HCT116 (cell line): Measurements from ENCODE around the gene DLX4. TPM values are rescaled to one million over a fixed set of nuclear protein-coding genes. Genes with fewer than 3 reads are reported as not detected.

Experiments used
- ATAC-seq: fragments of 200-7000 bp; cut with Tn5 transposase; 2 replicates; pipeline ENCODE4 v1.9.1; 2020; ENCODE audit warnings: mild to moderate bottlenecking, moderate library complexity
- BruUV-seq: library from RNA; stranded (reverse); fragments of 400-500 nt; replicated peaks from 2 replicates; lab custom pipeline; 2021; lab: Mats Ljungman, UMichigan
- CTCF ChIA-PET: fragments of 300-600 bp; sonication (Branson Sonifier 250); formaldehyde crosslinking; loops from one replicate; lab custom pipeline; 2021; ENCODE audit warnings: antibody characterized with exemption; lab: Charles Lee
- POLR2A ChIA-PET: fragments of 300-600, 350-600 bp; sonication (Branson Sonifier 250); formaldehyde crosslinking; loops from one replicate; lab custom pipeline; 2021; ENCODE audit warnings: antibody characterized with exemption; lab: Charles Lee
- RAD21 ChIA-PET, 2 experiments: fragments of 300-600 bp; sonication (Branson Sonifier 250); formaldehyde crosslinking; loops; one replicate each; lab custom pipeline; 2023; ENCODE audit warnings: low total read pairs in 2 of 2; ENCODE audit not compliant: uncharacterized antibody in 2 of 2, unreplicated experiment in 2 of 2, low non-redundant PET in 1 of 2; lab: Charles Lee
- DNase-seq: peaks from one replicate; pipeline ENCODE4 v3.0.0-alpha.2; 2010; ENCODE audit warnings: low read depth, low spot score
- H2AFZ ChIP-seq: fragments of 200-600 bp; shearing (Covaris generic), sonication (generic); 2 replicates; pipeline ENCODE4 v1.6.1; 2017; ENCODE audit warnings: low read depth, mixed run types, mixed read lengths, antibody characterized with exemption, low read length; ENCODE audit not compliant: poor library complexity, severe bottlenecking
- H3K27ac ChIP-seq: 2 replicates; pipeline ENCODE4 v1.5.1; 2012; ENCODE audit warnings: low read depth, low read length
- H3K27me3 ChIP-seq: fragments of 200-600 bp; sonication (generic); 2 replicates; pipeline ENCODE4 v1.6.1; 2016; ENCODE audit warnings: mixed run types, low read length, mixed read lengths; ENCODE audit not compliant: insufficient read depth
- H3K36me3 ChIP-seq, 2 experiments: fragments of 200-500 bp in 1 of 2; fragments of 200-600 bp in 1 of 2; sonication (Bioruptor generic) in 1 of 2; sonication (generic) in 1 of 2; 2 replicates each; pipeline versions ENCODE4 v1.5.1 to v1.6.1; 2014 to 2016; ENCODE audit warnings: low read length in 2 of 2, inconsistent platforms in 1 of 2, mixed read lengths in 1 of 2, mixed run types in 1 of 2; ENCODE audit not compliant: insufficient read depth in 2 of 2, control insufficient read depth in 1 of 2
- H3K4me1 ChIP-seq, 2 experiments: fragments of 200-600 bp in 1 of 2; sonication (generic) in 1 of 2; 2 replicates each; pipeline versions ENCODE4 v1.5.1 to v1.6.1; 2012 to 2017; ENCODE audit warnings: low read length in 2 of 2, inconsistent platforms in 1 of 2, mild to moderate bottlenecking in 1 of 2, mixed read lengths in 1 of 2, mixed run types in 1 of 2, moderate library complexity in 1 of 2; ENCODE audit not compliant: insufficient read depth in 2 of 2, control insufficient read depth in 1 of 2
- H3K4me2 ChIP-seq: fragments of 200-600 bp; sonication (generic); 2 replicates; pipeline ENCODE4 v1.6.1; 2017; ENCODE audit warnings: mixed run types, low read length, mixed read lengths
- H3K4me3 ChIP-seq, 2 experiments: fragments of 200-600 bp in 1 of 2; sonication (generic) in 1 of 2; replicated peaks in 1 of 2; 2 replicates each; pipeline ENCODE4 v1.5.1; 2011 to 2016; ENCODE audit warnings: low read length in 2 of 2, control low read depth in 1 of 2, low read depth in 1 of 2, mild to moderate bottlenecking in 1 of 2, mixed read lengths in 1 of 2, mixed run types in 1 of 2
- H3K79me2 ChIP-seq: fragments of 200-600 bp; sonication (generic); 2 replicates; pipeline ENCODE4 v1.6.1; 2017; ENCODE audit warnings: mild to moderate bottlenecking, mixed run types, low read length, moderate library complexity, mixed read lengths; ENCODE audit not compliant: insufficient read depth
- H3K9ac ChIP-seq: fragments of 200-600 bp; sonication (generic); 2 replicates; pipeline ENCODE4 v1.6.1; 2016; ENCODE audit warnings: low read length, mixed read lengths
- H3K9me2 ChIP-seq: fragments of 200-600 bp; sonication (generic), shearing (Covaris generic); 2 replicates; pipeline ENCODE4 v1.6.1; 2017; ENCODE audit warnings: mixed run types, mild to moderate bottlenecking, moderate library complexity; ENCODE audit not compliant: insufficient read depth
- H3K9me3 ChIP-seq, 2 experiments: fragments of 200-500 bp in 1 of 2; fragments of 200-600 bp in 1 of 2; sonication (Bioruptor generic) in 1 of 2; sonication (generic) in 1 of 2; 2 replicates each; pipeline ENCODE4 v1.6.1; 2014 to 2017; ENCODE audit warnings: low read length in 2 of 2, mixed read lengths in 2 of 2, inconsistent platforms in 1 of 2, low read depth in 1 of 2, mild to moderate bottlenecking in 1 of 2, mixed run types in 1 of 2, moderate library complexity in 1 of 2; ENCODE audit not compliant: control insufficient read depth in 1 of 2, insufficient read depth in 1 of 2
- H4K20me1 ChIP-seq: fragments of 200-600 bp; sonication (generic), shearing (Covaris generic); 2 replicates; pipeline ENCODE4 v1.6.1; 2017; ENCODE audit warnings: mixed run types, mild to moderate bottlenecking, moderate library complexity; ENCODE audit not compliant: insufficient read depth
- ELF1 ChIP-seq: IDR thresholded peaks from 2 replicates; pipeline ENCODE4 v1.6.1; 2012; ENCODE audit warnings: low read depth, borderline replicate concordance
- EZH2phosphoT487 ChIP-seq: fragments of 200-600 bp; IDR thresholded peaks from 2 replicates; pipeline ENCODE4 v1.6.1; 2018; ENCODE audit warnings: antibody characterized with exemption, borderline replicate concordance
- SRF ChIP-seq: IDR thresholded peaks from 2 replicates; pipeline ENCODE4 v1.6.1; 2012; ENCODE audit warnings: low read depth
- TCF7L2 ChIP-seq: IDR thresholded peaks from 2 replicates; pipeline ENCODE4 v1.7.0; 2011; ENCODE audit warnings: borderline replicate concordance, inconsistent platforms; ENCODE audit not compliant: insufficient read depth, insufficient read length; ENCODE audit errors: extremely low read depth
- YY1 ChIP-seq: IDR thresholded peaks from 2 replicates; pipeline ENCODE4 v1.6.1; 2011; ENCODE audit warnings: low read length, low read depth, moderate library complexity, mild to moderate bottlenecking; ENCODE audit not compliant: insufficient replicate concordance; ENCODE audit errors: extremely low read depth
- intact Hi-C: fragments of 100-400 bp; cut with micrococcal nuclease; formaldehyde crosslinking; loops from 2 replicates; pipeline ENCODE4 v1.10.0; 2022
- total RNA-seq: library from RNA; stranded (reverse); gene quantifications from one replicate; pipeline ENCODE4 v1.2.1, GENCODE V29; 2021; ENCODE audit not compliant: unreplicated experiment

The DLX4 gene
- total RNA-seq, 1 experiment from 2014 or later, result 14.0 TPM

- TF ChIP-seq EZH2phosphoT487 (no peak), ELF1 (no peak), TCF7L2 (no peak), YY1 (no peak)
Observed at GRCh38 chr17:49992933-49993422, 24.0 kb downstream of the DLX4 start (continued).

- Histone ChIP-seq H3K4me3 (no peak overlapping the region), H3K27me3 (no peaks in the 10 kb centered on the region; the same call in 1 of the 2 replicates), H3K4me2 (no peak overlapping the region), H3K9ac (no peak overlapping the region), H3K9me3 (no peaks in the 10 kb centered on the region), H2AFZ (no peak overlapping the region), H3K4me1 (peaks cover 14 to 27% of the 10 kb centered on the region in 2 experiments)
- BruUV-seq, result no TSS peak
- intact Hi-C loops, result no loop called here
- TF ChIP-seq SRF, result no peak
- TF ChIP-seq, all 23 proteins: peak for 0
- Histone ChIP-seq H3K36me3 (no peaks in the 10 kb centered on the region), H3K9me2 (no peaks in the 10 kb centered on the region), H3K79me2 (no peaks in the 10 kb centered on the region), H3K27ac (no peak overlapping the region), H4K20me1 (no peaks in the 10 kb centered on the region)
- ATAC-seq, result no peak
- ChIA-PET CTCF (interaction anchor here (1.5 to 5.6 kb wide), 2 partner anchors 41 to 117 kb away, joined by 3 to 123 read pairs; no protein-coding TSS in a partner anchor), RAD21 (no interaction called here), POLR2A (no interaction called here)
- no peak for DNase-seq
Observed at GRCh38 chr17:49993423-49994060, 24.6 kb downstream of the DLX4 start.
